Stomach (tissue), 9 donors: ENCODE results near the gene SUN1. TPM values are rescaled to one million over a fixed set of nuclear protein-coding genes. Genes with fewer than 3 reads are reported as not detected.
"Not testable (repeated sequence)": the region's sequence is repeated elsewhere in the genome, so short reads cannot be mapped to it uniquely, and the experiment has no call there.

Experiments
- DNase-seq, 2 donors: peaks; one replicate each; pipeline versions ENCODE4 v3.0.0 to v3.0.0-alpha.2; 2013 to 2019
- H3K27ac ChIP-seq, 5 donors: fragments of 200-600 bp in 4 of 5; sonication (generic) in 4 of 5; one replicate each; pipeline ENCODE4 v1.5.1; 2013 to 2019; ENCODE audit warnings: mild to moderate bottlenecking in 1 of 5, moderate library complexity in 1 of 5
- H3K27me3 ChIP-seq, 3 donors: fragments of 200-600 bp; sonication (generic); one replicate each; pipeline ENCODE4 v1.5.1; 2017 to 2019; ENCODE audit warnings: mixed run types in 1 of 3
- H3K36me3 ChIP-seq, 4 donors: fragments of 200-600 bp; sonication (generic); 1 replicate in 3 of 4; 2 replicates in 1 of 4; pipeline ENCODE4 v1.5.1; 2016 to 2019
- H3K4me1 ChIP-seq, 4 donors: fragments of 200-600 bp; sonication (generic); one replicate each; pipeline ENCODE4 v1.5.1; 2016 to 2019
- H3K4me3 ChIP-seq, 4 donors: fragments of 200-600 bp; sonication (generic) in 3 of 4; one replicate each; pipeline ENCODE4 v1.5.1; 2016 to 2019; ENCODE audit warnings: mild to moderate bottlenecking in 1 of 4
- H3K9me3 ChIP-seq, 4 donors: fragments of 200-600 bp; sonication (generic); one replicate each; pipeline ENCODE4 v1.5.1; 2016 to 2019
- EP300 ChIP-seq: sonication (generic); formaldehyde crosslinking; IDR thresholded peaks from one replicate; pipeline ENCODE4 v1.6.1; 2017; ENCODE audit warnings: antibody characterized with exemption
- POLR2A ChIP-seq, 4 donors: fragments of 450-650 bp; IDR thresholded peaks; one replicate each; pipeline ENCODE4 v1.6.1; 2016; ENCODE audit warnings: antibody characterized with exemption in 4 of 4, control low read depth in 2 of 4, mild to moderate bottlenecking in 1 of 4, moderate library complexity in 1 of 4
- POLR2AphosphoS5 ChIP-seq, 3 donors: sonication (generic); formaldehyde crosslinking; IDR thresholded peaks; one replicate each; pipeline ENCODE4 v1.6.1; 2016; ENCODE audit warnings: antibody characterized with exemption in 3 of 3
- WGBS, 5 donors: extraction: QIAGEN DNeasy Blood & Tissue Kit in 3 of 5; methylation state at CpG; one replicate each; pipeline versions ENCODE4 v1.1.5 to v1.1.7; 2013 to 2018; 5-methylcytosine and 5-hydroxymethylcytosine counted together
- intact Hi-C: fragments of 100-400 bp; cut with DNase I; formaldehyde crosslinking; loops from one replicate; pipeline ENCODE4 v1.15.1; 2023; ENCODE audit warnings: low total_unique reads
- polyA plus RNA-seq, 3 donors: library from polyadenylated mRNA; stranded (reverse); fragments of 200-250 nt; gene quantifications; one replicate each; pipeline ENCODE4 v1.2.3, GENCODE V29; 2013
- total RNA-seq, 5 donors: library from RNA; depleted of rRNA; stranded (reverse); fragments of >200 nt; gene quantifications; one replicate each; pipeline versions ENCODE4 v1.1.0 to v1.2.3, GENCODE V29; 2014 to 2016
- TF ChIP-seq, protein P1 (sequence below), 7 experiments: fragments of 450-650 bp in 4 of 7; fragments of 200-600 bp in 3 of 7; sonication (generic) in 3 of 7; IDR thresholded peaks; one replicate each; pipeline ENCODE4 v1.5.1; 2016 to 2019; ENCODE audit warnings: antibody characterized with exemption in 7 of 7, control low read depth in 2 of 7, mild to moderate bottlenecking in 1 of 7
- donor health status: healthy with polysubstance abuse.
- donor health status: Bipolar disorder and iron deficiency.
- donor health status: healthy.

Gene SUN1
- total and polyA plus RNA-seq, 8 donors, result 15.9 to 242 (median 117) TPM

GRCh38 chr7:907158-907980, 75.1 kb downstream of the SUN1 start:
- intact Hi-C loops, result no loop called here
- no peak for TF ChIP-seq POLR2A (IDR thresholded peaks at IDR 0.05)
- TF ChIP-seq POLR2AphosphoS5 (IDR thresholded peaks at IDR 0.05), result no peak
- TF ChIP-seq, protein P1, sequence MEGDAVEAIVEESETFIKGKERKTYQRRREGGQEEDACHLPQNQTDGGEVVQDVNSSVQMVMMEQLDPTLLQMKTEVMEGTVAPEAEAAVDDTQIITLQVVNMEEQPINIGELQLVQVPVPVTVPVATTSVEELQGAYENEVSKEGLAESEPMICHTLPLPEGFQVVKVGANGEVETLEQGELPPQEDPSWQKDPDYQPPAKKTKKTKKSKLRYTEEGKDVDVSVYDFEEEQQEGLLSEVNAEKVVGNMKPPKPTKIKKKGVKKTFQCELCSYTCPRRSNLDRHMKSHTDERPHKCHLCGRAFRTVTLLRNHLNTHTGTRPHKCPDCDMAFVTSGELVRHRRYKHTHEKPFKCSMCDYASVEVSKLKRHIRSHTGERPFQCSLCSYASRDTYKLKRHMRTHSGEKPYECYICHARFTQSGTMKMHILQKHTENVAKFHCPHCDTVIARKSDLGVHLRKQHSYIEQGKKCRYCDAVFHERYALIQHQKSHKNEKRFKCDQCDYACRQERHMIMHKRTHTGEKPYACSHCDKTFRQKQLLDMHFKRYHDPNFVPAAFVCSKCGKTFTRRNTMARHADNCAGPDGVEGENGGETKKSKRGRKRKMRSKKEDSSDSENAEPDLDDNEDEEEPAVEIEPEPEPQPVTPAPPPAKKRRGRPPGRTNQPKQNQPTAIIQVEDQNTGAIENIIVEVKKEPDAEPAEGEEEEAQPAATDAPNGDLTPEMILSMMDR (IDR thresholded peaks at IDR 0.05), result no peak
- no peak for TF ChIP-seq EP300
- no peak overlapping the region for H3K4me3 ChIP-seq
- H3K36me3 ChIP-seq, result peaks cover 0 to 28% (median 13%) of the 10 kb centered on the region in 4 donors
- no peaks in the 10 kb centered on the region for H3K27me3 ChIP-seq
- 74 to 84% (median 79%) methylated on average over 24 to 49 of the region's 49 CpGs for WGBS, 5 donors
- no peaks in the 10 kb centered on the region for H3K9me3 ChIP-seq
- DNase-seq, result no peak
- peaks cover 5 to 36% (median 9%) of the 10 kb centered on the region in 4 donors for H3K4me1 ChIP-seq
- H3K27ac ChIP-seq, result no peak overlapping the region

DNA sequence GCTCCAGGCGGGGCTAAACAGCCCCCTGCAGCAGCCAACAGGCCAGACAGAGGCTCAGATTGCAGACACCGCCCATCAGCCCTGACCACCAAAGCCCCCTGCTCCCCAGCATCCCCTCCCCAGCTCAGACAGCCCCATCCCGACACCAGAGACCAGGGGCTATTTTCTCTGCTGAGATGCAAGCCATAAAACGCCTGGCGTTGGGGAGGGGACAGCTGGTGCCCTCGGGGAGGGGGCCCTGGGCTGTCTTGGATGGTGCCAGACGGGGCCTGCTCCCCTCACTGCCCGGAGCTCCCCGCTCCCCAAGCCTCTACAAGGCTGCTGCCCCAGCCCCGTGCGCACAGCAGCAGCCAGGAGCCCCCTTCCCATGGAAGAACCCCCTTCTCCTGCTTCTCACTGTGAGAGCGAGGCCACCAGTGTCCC, 75.9 kb downstream of the SUN1 start:
- Histone ChIP-seq H3K4me3 (peak overlapping the region in 1 of 4 donors; percentile 43), H3K27ac (peak overlapping the region in 2 of 5 donors; percentile 20 to 77), H3K4me1 (peaks cover 5 to 36% (median 9%) of the 10 kb centered on the region in 4 donors), H3K27me3 (no peaks in the 10 kb centered on the region), H3K36me3 (peaks cover 0 to 28% (median 11%) of the 10 kb centered on the region in 4 donors), H3K9me3 (no peaks in the 10 kb centered on the region)
- TF ChIP-seq, protein P1 (IDR thresholded peaks at IDR 0.05), result no peak
- TF ChIP-seq POLR2AphosphoS5 (IDR thresholded peaks at IDR 0.05) (no peak), POLR2A (IDR thresholded peaks at IDR 0.05) (no peak), EP300 (no peak)
- no peak for DNase-seq
- WGBS, 5 donors, result 82 to 94% (median 90%) methylated on average over 2 to 12 of the region's 12 CpGs
- intact Hi-C loops, result no loop called here

- H3K27me3 ChIP-seq, intact Hi-C loops, H3K9me3 ChIP-seq: not testable (repeated sequence)
- peaks cover 5 to 41% (median 12%) of the 10 kb centered on the region in 4 donors for H3K4me1 ChIP-seq
- TF ChIP-seq, protein P1 (IDR thresholded peaks at IDR 0.05), result peak in 5 of 7 experiments; percentile 41 to 91 (median 70)
- TF ChIP-seq POLR2AphosphoS5 (IDR thresholded peaks at IDR 0.05), result peak in 1 of 3 donors; percentile 47
- peaks cover 0 to 23% (median 7%) of the 10 kb centered on the region in 4 donors for H3K36me3 ChIP-seq
- 32 to 65% (median 33%) methylated on average over 33 to 48 of the region's 73 CpGs for WGBS, 5 donors
- H3K27ac ChIP-seq, result peak overlapping the region in 3 of 5 donors; percentile 11 to 77 (median 64)
- DNase-seq, result peak; percentile 54 to 88
- peak overlapping the region; percentile 28 to 43 (median 34) for H3K4me3 ChIP-seq
Measured at GRCh38 chr7:908591-909357, 76.5 kb downstream of the SUN1 start.
